Adipocyte (in vitro differentiated cells): ENCODE results near the gene FEZ2.

ENCODE experiments used
- DNase-seq: peaks from one replicate; pipeline ENCODE4 v3.0.0-alpha.2; 2015; ENCODE audit warnings: low read depth
- H3K27me3 ChIP-seq: replicated peaks from 2 replicates; pipeline ENCODE4 v1.7.0; 2013; ENCODE audit warnings: mild to moderate bottlenecking, low read length, moderate library complexity; ENCODE audit not compliant: control insufficient read depth, insufficient read depth
- H3K36me3 ChIP-seq: 2 replicates; pipeline ENCODE4 v1.7.0; 2013; ENCODE audit warnings: low read length, mild to moderate bottlenecking, moderate library complexity; ENCODE audit not compliant: control insufficient read depth, insufficient read depth, severe bottlenecking
- H3K4me1 ChIP-seq: 2 replicates; pipeline ENCODE4 v1.7.0; 2013; ENCODE audit warnings: mild to moderate bottlenecking, low read length, moderate library complexity; ENCODE audit not compliant: control insufficient read depth, insufficient read depth
- H3K4me3 ChIP-seq: 2 replicates; pipeline ENCODE4 v1.7.0; 2013; ENCODE audit warnings: mild to moderate bottlenecking, low read length, moderate library complexity
- H3K9ac ChIP-seq: 2 replicates; pipeline ENCODE4 v1.7.0; 2013; ENCODE audit warnings: mild to moderate bottlenecking, low read length, moderate library complexity
- H3K9me3 ChIP-seq: 2 replicates; pipeline ENCODE4 v1.7.0; 2013; ENCODE audit warnings: mild to moderate bottlenecking, low read length, moderate library complexity; ENCODE audit not compliant: control insufficient read depth

FEZ2 gene

GRCh38 chr2:36560726-36561125 is 37.2 kb downstream of the FEZ2 start:
- H3K4me1 ChIP-seq: peaks cover 82% of the 10 kb centered on the region

GRCh38 chr2:36559221-36559942 is 38.6 kb downstream of the FEZ2 start:
- no peak for DNase-seq
- H3K4me3 ChIP-seq: no peak overlapping the region
- H3K36me3 ChIP-seq: peaks cover 40% of the 10 kb centered on the region

More at GRCh38 chr2:36560726-36561125, 37.2 kb downstream of the FEZ2 start:
- Histone ChIP-seq H3K36me3 (peaks cover 30% of the 10 kb centered on the region), H3K4me3 (peak overlapping the region; percentile 23), H3K9me3 (no peaks in the 10 kb centered on the region), H3K9ac (peak overlapping the region; percentile 62), H3K27me3 (no peaks in the 10 kb centered on the region)
- no peak for DNase-seq

GRCh38 chr2:36556842-36557241 is 41.1 kb downstream of the FEZ2 start:
- Histone ChIP-seq H3K4me1 (peaks cover 52% of the 10 kb centered on the region), H3K9me3 (no peaks in the 10 kb centered on the region), H3K27me3 (no peaks in the 10 kb centered on the region), H3K9ac (peak overlapping the region; percentile 68), H3K36me3 (peaks cover 62% of the 10 kb centered on the region), H3K4me3 (no peak overlapping the region)
- DNase-seq: peak; percentile 73

More at GRCh38 chr2:36559221-36559942, 38.6 kb downstream of the FEZ2 start:
- Histone ChIP-seq H3K27me3 (no peaks in the 10 kb centered on the region), H3K9me3 (no peaks in the 10 kb centered on the region), H3K9ac (no peak overlapping the region), H3K4me1 (peaks cover 69% of the 10 kb centered on the region)

- Histone ChIP-seq H3K36me3 (peaks cover 73% of the 10 kb centered on the region), H3K9me3 (no peaks in the 10 kb centered on the region), H3K27me3 (no peaks in the 10 kb centered on the region), H3K4me1 (peaks cover 42% of the 10 kb centered on the region), H3K4me3 (no peak overlapping the region), H3K9ac (peak overlapping the region; percentile 68)
- no peak for DNase-seq
These were observed 42.2 kb downstream of the FEZ2 start for GRCh38 chr2:36555789-36556188.

- Histone ChIP-seq H3K4me1 (peaks cover 30% of the 10 kb centered on the region), H3K4me3 (no peak overlapping the region), H3K27me3 (no peaks in the 10 kb centered on the region), H3K9ac (no peak overlapping the region), H3K9me3 (no peaks in the 10 kb centered on the region), H3K36me3 (peaks cover 72% of the 10 kb centered on the region)
- no peak for DNase-seq
These were observed 43.4 kb downstream of the FEZ2 start for GRCh38 chr2:36554531-36554930.

GRCh38 chr2:36553683-36554082 is 44.3 kb downstream of the FEZ2 start:
- no peak for DNase-seq
- H3K27me3 ChIP-seq: no peaks in the 10 kb centered on the region
- H3K4me1 ChIP-seq: peaks cover 30% of the 10 kb centered on the region
- H3K9ac ChIP-seq: peak overlapping the region; percentile 11
- peaks cover 75% of the 10 kb centered on the region for H3K36me3 ChIP-seq
- H3K9me3 ChIP-seq: no peaks in the 10 kb centered on the region
- H3K4me3 ChIP-seq: no peak overlapping the region

- Histone ChIP-seq H3K9ac (no peak overlapping the region), H3K9me3 (no peaks in the 10 kb centered on the region), H3K4me1 (peaks cover 13% of the 10 kb centered on the region), H3K27me3 (no peaks in the 10 kb centered on the region), H3K36me3 (peaks cover 96% of the 10 kb centered on the region), H3K4me3 (no peak overlapping the region)
- DNase-seq: no peak
These were observed 48.0 kb downstream of the FEZ2 start for GRCh38 chr2:36550006-36550405.

- no peak overlapping the region for H3K9ac ChIP-seq
- no peak for DNase-seq
- peaks cover 13% of the 10 kb centered on the region for H3K4me1 ChIP-seq
- H3K27me3 ChIP-seq: no peaks in the 10 kb centered on the region
- no peaks in the 10 kb centered on the region for H3K9me3 ChIP-seq
- no peak overlapping the region for H3K4me3 ChIP-seq
- peaks cover 99% of the 10 kb centered on the region for H3K36me3 ChIP-seq
These were observed 48.8 kb downstream of the FEZ2 start for GRCh38 chr2:36549165-36549574.

- Histone ChIP-seq H3K4me1 (peaks cover 6% of the 10 kb centered on the region), H3K27me3 (no peaks in the 10 kb centered on the region), H3K9ac (no peak overlapping the region), H3K9me3 (no peaks in the 10 kb centered on the region), H3K36me3 (peaks cover 100% of the 10 kb centered on the region), H3K4me3 (no peak overlapping the region)
- DNase-seq: no peak
These were observed 50.1 kb downstream of the FEZ2 start for GRCh38 chr2:36547906-36548305.

GRCh38 chr2:36545871-36546416 is 52.0 kb downstream of the FEZ2 start:
- H3K9me3 ChIP-seq: no peaks in the 10 kb centered on the region
- no peaks in the 10 kb centered on the region for H3K27me3 ChIP-seq
- H3K4me1 ChIP-seq: peaks cover 6% of the 10 kb centered on the region
- no peak overlapping the region for H3K4me3 ChIP-seq
- H3K9ac ChIP-seq: no peak overlapping the region
- peaks cover 100% of the 10 kb centered on the region for H3K36me3 ChIP-seq
- peak; percentile 33 for DNase-seq

- no peak for DNase-seq
- no peak overlapping the region for H3K4me3 ChIP-seq
- no peak overlapping the region for H3K9ac ChIP-seq
- peaks cover 10% of the 10 kb centered on the region for H3K4me1 ChIP-seq
- H3K9me3 ChIP-seq: no peaks in the 10 kb centered on the region
- H3K36me3 ChIP-seq: peaks cover 100% of the 10 kb centered on the region
- no peaks in the 10 kb centered on the region for H3K27me3 ChIP-seq
These were observed 53.2 kb downstream of the FEZ2 start for GRCh38 chr2:36544638-36545338.
